HL-60 (cell line): ENCODE results near the gene TACC3.

Experiments
- TF ChIP-seq, protein P1 (sequence below): IDR thresholded peaks from one replicate; pipeline ENCODE4 v1.5.1; 2011; ENCODE audit warnings: low read length, control low read depth, inconsistent platforms; ENCODE audit not compliant: insufficient read depth
- TF ChIP-seq, protein P2 (sequence below): IDR thresholded peaks from 2 replicates; pipeline ENCODE4 v1.6.1; 2012; ENCODE audit warnings: low read depth; ENCODE audit not compliant: insufficient replicate concordance

DNA sequence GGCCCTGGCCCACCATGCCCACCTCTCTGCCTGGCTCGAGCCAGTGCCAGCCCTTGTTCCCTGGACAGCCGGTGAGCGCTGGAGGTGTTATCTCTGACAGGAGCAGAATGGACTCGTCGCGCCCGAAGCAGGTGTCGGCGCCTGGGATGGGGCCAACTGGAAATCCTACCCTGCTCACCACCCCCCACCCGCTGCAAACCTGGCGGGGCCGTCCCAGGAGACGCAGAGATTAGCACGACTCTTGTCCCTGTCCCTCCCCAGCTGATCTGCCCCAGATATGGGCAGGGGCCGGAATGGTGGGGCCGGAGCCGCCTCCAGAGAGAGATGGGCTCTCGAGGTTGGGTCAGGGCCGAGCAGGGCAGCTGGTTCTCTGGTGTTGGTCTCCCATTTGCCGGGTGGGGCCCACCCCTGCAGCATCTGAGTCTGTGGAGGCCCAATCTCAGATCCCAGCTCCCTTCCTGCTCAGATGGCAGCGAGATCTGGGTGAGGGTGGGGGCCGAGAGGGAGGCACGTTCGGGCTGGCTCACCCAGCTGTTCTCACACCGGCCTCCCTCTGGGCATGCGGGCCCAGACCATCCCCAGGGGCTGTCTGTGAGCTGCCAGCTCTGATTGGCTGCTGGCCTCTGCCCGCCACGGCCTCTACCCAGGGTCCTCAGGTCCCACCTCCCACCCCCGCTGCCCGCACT, 51.7 kb downstream of the TACC3 start:
- TF ChIP-seq, protein P1, sequence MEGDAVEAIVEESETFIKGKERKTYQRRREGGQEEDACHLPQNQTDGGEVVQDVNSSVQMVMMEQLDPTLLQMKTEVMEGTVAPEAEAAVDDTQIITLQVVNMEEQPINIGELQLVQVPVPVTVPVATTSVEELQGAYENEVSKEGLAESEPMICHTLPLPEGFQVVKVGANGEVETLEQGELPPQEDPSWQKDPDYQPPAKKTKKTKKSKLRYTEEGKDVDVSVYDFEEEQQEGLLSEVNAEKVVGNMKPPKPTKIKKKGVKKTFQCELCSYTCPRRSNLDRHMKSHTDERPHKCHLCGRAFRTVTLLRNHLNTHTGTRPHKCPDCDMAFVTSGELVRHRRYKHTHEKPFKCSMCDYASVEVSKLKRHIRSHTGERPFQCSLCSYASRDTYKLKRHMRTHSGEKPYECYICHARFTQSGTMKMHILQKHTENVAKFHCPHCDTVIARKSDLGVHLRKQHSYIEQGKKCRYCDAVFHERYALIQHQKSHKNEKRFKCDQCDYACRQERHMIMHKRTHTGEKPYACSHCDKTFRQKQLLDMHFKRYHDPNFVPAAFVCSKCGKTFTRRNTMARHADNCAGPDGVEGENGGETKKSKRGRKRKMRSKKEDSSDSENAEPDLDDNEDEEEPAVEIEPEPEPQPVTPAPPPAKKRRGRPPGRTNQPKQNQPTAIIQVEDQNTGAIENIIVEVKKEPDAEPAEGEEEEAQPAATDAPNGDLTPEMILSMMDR, result no peak
- TF ChIP-seq, protein P2, sequence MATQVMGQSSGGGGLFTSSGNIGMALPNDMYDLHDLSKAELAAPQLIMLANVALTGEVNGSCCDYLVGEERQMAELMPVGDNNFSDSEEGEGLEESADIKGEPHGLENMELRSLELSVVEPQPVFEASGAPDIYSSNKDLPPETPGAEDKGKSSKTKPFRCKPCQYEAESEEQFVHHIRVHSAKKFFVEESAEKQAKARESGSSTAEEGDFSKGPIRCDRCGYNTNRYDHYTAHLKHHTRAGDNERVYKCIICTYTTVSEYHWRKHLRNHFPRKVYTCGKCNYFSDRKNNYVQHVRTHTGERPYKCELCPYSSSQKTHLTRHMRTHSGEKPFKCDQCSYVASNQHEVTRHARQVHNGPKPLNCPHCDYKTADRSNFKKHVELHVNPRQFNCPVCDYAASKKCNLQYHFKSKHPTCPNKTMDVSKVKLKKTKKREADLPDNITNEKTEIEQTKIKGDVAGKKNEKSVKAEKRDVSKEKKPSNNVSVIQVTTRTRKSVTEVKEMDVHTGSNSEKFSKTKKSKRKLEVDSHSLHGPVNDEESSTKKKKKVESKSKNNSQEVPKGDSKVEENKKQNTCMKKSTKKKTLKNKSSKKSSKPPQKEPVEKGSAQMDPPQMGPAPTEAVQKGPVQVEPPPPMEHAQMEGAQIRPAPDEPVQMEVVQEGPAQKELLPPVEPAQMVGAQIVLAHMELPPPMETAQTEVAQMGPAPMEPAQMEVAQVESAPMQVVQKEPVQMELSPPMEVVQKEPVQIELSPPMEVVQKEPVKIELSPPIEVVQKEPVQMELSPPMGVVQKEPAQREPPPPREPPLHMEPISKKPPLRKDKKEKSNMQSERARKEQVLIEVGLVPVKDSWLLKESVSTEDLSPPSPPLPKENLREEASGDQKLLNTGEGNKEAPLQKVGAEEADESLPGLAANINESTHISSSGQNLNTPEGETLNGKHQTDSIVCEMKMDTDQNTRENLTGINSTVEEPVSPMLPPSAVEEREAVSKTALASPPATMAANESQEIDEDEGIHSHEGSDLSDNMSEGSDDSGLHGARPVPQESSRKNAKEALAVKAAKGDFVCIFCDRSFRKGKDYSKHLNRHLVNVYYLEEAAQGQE, result no peak
